Activated CD4-positive, alpha-beta T cell treated with anti-CD3 and anti-CD28 coated beads, Interleukin-10, Interleukin-2, amounts not matched to agents 100 ng/mL and 50 ng/mL, durations not matched to agents 16 hours and 8 hours (primary cell): Measurements from ENCODE around the gene GNA14.
A peak's percentile ranks its signal among the peaks of the same experiment; 100 is the strongest.
"Not testable (repeated sequence)": the region's sequence is repeated elsewhere in the genome, so short reads cannot be mapped to it uniquely, and the experiment has no call there.

ENCODE experiments used
- DNase-seq: peaks from one replicate; pipeline ENCODE4 v3.0.0-alpha.2; 2020

GNA14 gene

DNA sequence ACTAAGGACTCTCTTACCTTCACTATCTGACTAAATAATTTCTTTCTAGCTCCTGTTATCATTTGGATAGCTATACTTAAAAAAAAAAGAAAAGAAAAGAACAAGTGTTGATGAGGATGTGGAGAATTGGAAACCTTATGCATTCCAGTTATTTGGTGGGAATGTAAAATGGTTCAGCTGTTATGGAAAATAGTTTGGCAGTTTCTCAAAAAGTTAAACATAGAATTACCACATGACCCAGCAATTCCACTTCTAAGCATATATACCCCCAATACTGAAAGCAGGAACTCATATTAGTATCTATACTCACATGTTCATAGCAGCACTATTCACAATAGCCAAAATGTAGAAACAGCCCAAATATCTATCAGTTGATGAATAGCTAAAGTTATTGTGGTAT, 61.1 kb downstream of the GNA14 start:
- DNase-seq: no peak

DNA sequence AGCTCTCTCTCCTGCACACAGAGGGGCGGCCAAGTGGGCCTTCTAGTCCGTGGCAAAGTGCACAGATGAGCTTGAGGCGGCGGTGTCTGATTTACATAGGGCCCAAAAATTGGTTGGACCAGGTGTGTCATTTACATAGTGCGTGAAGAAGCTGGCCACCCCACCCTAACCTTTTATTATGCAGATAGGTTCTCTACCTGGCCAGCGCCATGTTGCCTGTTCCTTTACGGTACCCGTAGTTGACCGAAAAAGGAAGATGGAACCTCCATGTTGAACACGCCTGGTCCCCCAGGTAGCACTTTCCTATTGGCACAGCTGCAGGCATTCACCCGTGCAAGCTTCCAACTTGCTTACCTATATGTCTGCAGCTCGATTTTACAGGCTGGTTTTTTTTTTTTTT, 61.5 kb downstream of the GNA14 start:
- no peak for DNase-seq

DNA sequence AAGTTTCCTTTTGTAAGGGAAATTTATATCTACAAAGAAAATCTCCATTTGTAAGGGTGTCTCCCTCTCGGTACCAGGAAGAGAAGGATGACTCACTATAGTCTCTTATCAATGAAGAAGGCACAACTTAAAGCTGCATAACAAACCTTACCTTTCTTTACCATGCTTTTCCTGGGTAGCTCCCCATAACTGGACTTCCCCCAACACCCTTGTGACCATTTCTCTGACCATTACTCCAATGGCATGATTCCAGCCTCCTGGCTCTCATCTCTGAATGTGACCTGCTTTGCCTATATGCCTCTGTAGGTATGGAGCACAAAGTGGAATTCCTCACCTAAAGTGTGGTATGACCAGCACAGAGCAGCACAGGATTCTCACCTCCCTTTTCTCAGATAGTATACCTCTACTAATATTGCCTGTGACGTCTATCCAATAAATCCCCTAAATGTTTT, 62.8 kb downstream of the GNA14 start:
- no peak for DNase-seq

DNA sequence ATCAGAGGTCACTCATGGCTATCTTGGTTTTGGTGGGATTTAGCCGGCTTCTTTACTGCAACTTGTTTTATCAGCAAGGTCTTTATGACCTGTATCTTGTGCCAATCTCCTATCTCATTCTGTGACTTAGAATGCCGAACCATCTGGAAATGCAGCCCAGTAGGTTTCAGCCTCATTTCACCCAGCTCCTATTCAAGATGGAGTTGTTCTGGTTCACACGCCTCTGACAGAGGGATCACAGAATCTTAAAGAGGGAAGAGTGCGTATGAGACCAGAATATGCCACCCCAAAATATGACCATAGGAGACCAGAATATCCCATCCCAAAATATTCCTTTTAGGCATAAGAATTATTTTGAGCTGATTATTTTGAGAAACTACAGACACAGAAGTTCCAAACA, 63.2 kb downstream of the GNA14 start:
- DNase-seq: not testable (repeated sequence)

DNA sequence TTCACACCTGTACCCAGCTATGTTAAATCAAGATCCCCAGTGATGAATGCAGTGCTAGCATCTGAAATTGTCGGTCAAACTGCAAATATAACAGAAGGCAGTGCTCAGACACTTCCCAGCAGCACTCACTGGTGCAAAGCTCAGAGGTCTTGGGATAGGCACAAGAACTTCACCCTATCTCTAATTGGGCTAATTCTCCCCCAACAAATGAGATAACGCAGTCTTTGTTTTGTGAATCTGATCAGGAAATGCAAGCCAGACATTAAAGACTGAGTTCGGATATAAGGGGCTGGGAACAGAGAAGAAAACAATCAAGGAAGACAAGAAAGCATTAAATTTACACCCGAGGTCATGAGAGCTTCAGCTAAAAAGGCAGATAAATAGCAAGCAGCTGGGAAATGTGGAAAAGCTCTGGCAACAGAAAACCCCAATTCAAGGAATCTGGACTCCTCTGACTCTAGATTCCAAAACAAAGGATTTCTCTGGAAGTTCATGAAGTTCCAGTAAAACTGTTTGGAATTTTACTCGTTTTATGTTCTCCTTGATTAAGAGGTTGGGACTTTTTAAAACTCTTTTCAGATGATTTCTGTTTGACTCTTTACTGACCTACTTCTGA, 65.1 kb downstream of the GNA14 start:
- no peak for DNase-seq

DNA sequence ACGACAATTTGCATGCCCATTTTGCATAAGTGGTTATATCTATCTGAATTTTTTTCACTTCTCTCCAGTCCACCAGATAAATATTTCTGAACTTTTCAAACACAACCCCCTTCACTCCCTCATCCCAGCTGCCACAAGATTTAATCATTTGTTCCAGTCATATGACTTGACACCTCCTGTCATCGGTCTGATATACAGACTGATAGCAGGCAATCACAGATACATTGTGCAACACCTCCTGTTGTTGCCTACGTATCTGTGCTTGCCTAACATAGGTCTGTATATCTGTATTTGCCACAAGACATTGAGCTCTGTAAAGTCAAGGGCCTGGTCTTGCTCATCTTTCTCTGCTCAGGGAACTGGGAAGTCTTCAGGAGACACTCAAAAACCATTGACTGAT, 65.6 kb downstream of the GNA14 start:
- DNase-seq: no peak

DNA sequence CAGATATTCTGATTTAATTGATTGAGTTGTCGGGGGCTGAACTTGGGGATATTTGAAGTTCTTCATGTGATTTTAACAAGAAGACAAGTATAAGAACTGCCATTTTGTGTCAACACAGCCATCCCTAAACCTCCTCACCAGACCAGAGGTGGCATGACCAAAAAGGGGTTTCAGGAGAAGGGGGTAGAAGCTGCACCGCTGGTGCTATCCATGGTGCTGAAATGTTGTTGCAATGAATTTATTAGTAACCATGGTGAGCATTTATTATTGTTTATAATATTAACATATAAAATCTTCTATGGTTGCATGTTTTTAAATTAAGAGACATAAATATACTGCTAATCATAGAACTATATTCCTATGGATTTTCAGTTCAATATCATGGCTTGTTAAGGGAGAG, 72.3 kb downstream of the GNA14 start:
- no peak for DNase-seq

DNA sequence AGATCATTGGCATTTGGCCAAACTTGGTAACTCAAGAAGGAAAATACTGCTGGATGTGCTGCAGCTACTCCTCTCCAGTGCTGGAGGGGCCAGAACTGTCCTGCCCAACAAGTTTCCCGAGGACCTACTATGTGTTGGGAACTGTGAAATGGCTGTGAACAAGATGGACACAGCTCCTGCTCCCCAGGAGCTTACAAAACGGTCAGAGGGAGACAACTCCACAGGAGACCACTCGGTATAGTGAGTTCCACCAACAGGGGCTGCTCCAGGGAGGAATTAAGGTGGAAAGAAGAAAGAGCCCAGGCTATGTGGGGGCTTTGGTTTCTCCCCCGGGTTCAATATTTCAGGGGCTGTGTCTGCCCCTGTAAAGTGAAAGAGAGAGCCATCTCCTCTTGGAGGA, 78.8 kb downstream of the GNA14 start:
- DNase-seq: no peak

DNA sequence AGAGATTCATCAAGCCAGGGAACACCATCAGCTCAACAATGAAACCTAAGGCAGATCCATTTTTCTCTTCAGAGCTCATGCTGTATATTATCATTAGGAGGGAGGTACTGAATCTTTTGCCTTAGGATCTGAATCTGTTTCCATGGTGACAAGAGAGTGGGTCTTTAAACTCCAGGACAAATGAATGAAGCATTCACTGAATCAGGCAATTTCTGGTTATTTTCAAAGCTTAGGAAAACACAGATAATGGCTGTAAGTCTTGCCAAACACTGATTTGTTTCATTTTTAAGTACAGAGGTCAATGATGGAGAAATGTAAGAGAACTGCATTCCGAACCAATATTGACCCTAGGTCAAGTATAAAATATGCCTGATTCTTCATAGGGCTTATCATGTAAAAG, 84.9 kb downstream of the GNA14 start:
- no peak for DNase-seq

DNA sequence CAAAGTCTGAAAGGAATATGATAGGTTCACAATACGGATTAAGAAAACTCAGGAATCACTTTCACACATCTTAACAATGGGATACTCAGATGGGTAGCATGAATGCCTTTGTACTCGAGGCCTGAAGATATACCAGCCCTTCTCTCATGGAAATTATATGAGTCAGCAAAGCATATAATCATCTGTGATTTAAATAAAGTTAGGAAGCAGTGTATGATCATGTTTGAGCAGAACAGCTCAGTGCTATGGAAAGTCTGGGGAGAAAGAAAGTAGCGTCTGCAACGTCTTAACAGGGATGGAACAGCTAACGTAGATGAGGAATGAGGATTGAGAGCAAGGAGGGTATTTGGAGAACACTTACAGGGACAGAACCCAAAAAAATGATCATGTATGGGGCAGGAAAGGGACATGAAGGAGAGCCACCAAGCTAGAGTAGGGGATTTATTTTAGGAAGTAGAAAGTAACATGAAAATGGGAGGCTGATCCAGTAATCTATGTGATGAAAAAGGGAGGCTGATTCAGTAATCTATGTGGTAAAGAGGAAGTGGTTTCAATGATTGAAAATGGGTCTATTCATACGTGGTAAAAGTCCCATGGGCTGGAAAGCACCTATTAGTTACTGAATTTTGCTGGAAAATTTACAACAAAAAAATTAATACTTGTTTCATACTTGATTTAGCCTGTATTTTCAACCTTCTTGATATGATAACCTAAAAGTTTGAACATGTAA, 85.9 kb downstream of the GNA14 start:
- peak; percentile 2 for DNase-seq

DNA sequence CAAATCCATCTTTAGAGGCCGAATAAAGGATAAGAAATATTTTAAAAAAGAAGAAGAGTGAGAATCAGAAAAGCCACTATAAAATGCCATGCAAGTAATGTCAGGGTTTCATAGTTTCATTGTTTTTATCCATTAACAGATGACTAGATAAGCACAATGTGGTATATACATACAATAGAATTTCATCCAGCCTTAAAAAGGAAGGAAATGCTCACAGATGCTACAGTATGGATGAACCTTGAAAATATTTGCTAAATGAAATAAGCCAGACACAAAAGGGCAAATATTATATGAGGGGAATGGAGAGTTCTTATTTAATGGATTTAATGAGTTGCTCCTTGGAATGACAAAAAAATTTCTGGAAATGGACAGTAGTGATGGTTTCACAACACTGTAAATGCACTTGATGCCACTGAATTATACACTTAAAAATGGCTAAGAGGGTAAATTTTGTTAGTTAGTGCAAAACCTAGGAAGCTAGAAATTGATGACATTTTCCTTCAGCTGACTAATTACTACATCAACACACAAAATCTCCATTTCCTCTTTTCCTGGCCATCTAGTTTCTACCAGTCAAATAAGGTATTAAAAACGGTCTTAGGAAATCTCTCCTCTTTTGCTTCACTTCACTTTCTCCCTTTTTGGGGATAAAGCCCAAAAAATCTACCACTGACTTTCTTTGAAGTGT, 86.6 kb downstream of the GNA14 start:
- no peak for DNase-seq

DNA sequence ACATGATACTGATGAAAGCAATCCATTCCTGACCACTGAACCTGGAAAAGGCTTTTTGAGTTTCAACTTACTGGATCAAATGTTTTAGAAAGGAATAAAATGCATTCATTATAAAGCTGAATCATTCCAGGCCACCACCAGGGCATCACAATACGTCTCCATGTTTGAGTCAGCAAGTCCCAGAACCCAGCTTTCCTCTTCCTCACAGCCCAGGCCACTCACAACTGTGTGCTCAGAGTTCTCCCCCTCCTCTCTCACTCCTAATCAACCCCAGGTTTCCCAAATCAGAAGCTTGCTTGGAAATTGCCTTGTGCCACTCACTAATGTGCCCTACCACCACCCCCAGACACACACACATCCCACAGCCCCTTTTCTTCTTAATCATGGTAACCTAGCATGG, 91.7 kb downstream of the GNA14 start:
- DNase-seq: no peak

DNA sequence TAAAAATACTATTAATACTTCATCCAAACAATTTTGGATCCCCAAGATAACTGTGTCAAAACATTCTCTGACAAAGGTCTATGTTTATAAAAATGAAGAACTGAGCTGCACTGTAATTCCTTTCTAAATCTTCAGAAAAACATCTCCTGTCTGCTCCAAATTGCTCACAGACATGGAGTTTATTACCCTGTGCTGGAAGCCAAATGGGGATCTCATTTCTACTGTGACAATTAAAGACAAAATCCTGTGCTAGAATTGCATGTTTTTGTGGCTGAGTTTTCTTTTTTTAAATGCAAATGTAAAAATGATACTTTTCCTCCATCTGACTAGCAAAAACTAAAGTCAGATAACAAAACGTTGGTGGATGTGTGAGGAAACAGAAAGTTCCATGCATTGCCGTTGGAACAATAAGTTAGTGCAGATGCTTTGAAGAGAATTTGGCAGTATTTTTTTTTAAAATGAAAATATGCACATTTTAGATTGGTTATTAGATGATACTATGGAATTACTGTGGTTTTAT, 93.5 kb downstream of the GNA14 start:
- DNase-seq: no peak

DNA sequence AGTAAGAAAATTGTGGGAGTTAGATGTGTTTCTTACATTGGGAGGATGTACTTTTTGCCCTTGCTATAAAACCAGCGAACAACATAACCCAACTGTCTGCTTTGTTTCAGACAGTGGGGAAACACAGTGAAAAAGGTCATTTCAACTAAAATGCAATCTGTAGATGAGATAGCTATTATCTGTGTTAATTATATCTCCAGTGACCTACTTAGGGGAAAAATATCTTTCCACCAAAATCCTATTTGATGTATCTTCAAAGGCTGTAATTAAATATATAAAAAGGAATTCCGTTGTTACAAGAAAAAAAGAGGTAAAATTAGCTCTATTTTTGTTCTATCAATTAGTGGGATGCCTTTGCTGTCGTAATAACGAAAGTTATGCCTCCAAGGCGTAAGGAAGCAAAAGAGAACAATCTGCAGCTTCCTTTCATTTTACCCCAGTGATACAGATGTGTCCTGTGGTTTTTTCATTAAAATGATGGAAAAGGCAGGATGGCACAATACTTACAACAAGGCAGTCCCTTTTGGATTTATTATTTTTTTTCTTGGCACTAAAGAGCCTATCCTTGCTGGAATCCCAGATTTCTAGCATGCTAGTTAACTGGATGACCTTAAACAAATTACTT, 100.9 kb downstream of the GNA14 start:
- no peak for DNase-seq

DNA sequence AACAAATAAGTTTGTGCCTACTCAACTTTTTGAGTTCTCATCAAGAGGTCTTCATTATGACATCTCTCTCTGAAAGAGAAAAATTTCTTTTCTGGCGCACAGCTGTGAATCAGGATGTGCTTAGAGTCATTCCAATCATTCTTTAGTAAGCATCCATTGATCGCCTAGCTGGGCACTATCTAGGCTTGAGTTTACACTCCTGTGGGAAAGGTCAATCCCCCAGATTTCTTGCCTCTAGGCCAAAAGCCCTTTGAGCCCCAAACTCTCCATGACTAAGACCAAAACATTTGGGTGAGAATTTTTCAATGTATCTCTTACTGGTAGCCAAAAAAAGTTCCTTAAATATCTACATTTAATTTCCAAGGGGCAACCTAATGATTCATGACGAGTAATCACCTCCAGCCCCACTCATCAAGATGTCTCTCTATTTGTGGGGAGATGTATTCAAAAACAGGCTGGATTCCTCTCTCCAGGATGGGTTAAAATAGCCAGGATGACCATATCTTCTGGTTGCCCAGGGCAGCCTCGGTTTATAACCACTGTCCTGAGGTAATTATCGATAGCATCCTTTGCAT, 101.7 kb downstream of the GNA14 start:
- DNase-seq: no peak

DNA sequence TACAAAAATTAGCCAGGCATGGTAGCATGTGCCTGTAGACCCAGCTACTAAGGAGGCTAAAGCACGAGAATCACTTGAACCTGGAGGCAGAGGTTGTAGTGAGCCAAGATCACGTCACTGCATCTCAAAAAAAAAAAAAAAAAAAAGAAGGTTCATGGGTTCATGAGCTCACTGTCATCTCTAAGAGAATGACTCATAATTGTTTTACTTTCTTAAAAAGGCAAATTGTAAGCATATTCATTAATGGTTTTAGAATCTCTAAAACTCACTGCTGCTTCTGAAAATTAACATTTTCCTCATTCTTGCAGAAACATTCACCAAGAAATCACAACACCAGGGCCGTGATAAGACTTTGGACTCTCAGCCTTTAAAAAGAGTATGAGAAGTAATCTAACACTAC, 103.6 kb downstream of the GNA14 start:
- DNase-seq: no peak

DNA sequence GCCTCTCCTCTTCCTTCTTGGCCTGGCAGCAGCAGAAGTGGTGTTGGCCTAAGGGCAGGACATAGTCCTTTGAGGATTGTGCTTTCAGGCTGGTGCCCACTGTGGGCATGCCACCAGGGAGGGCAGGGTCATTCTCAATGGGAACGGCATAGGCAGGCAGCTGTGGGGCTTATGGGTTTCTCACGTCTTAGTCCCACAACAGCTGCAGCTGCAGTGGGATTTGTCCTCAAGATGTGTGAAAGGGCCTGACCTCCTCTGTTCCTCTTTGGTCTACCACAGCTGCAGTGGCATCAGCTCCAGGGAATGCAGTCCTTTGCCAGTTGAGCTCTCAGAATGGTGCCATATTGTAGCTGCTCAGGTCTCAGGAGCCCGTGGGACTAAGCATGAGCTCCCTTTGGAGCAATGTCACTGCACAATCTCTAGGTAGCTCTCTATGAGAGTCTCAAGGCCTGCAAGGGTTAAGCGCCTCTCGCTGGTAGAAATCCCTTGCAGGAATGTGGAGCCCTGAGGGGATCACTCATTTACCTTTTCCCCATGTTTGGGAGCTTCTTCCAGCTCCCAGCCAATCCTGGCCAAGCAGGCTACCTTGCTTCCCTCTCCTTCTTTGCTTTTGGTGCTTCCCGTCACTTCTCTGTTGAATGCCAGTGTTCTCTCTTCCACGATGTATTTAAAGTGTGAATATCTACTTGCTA, 104.8 kb downstream of the GNA14 start:
- no peak for DNase-seq

DNA sequence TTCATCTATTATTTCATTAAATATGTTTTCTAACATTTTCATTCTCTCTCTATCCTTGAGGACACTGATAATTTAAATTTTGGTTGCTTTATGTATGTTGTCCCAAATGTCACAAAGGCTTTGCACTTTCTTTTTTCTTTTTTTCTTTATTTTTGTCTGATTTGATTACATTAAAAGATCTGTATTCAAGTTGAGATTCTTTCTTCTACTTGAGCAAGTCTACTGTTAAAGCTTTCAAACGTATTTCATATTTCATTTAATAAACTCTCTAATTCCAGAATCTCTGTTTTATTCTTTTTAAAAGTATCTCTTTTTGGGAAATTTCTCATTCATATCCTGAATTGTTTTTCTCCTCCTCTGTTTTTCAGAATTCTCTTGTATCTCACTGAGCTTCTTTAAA, 106.5 kb downstream of the GNA14 start:
- no peak for DNase-seq

DNA sequence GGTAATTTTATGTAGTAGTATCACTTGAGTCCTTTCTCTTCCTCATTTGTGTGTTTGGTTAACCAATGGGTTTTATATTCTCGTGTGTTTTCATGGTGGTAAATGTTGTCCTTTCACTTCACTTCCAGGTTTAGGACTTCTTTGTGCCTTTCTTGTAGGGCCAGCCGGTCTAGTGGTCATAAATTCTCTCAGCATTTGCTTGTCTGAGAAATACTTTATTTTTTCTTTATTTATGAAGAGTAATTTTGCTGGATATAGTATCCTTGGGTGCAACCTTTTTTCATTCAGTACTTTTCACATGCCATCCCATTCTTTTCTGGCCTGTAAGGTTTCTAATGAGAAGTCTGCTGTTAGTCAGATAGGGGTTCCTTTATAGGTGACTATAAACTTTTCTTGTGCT, 107.1 kb downstream of the GNA14 start:
- no peak for DNase-seq

DNA sequence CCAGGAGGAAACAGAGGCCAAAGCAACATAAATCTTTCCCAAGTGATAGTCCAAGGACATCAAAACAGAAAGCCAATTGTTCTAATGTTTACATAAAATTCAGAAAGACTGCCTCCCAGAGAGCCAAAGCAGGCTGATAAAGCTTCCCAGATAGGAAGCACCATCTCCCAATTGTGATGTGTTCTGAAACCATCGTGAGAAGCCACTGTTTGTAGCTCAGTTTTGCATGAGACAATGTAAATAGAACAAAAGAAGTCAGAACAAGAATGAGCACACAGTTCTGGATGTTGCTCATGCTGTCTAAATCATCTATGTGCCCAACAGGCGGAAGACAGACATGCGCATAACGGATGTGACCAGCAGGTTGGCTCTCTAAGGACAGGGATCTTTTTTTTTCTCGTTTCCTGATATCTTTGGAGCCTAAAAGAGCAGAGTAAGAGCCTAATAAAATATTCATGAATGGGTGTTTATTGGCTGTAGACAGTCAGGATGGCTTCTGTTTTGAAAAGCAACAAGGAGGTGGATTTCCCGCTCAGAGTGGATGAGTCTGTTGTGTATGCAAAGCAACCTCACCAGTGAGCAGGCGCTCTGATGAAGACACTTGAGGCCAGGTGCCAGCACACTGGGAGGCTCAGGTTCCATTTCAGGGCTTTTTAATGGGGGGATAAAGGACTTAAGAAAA, 113.6 kb downstream of the GNA14 start:
- no peak for DNase-seq

DNA sequence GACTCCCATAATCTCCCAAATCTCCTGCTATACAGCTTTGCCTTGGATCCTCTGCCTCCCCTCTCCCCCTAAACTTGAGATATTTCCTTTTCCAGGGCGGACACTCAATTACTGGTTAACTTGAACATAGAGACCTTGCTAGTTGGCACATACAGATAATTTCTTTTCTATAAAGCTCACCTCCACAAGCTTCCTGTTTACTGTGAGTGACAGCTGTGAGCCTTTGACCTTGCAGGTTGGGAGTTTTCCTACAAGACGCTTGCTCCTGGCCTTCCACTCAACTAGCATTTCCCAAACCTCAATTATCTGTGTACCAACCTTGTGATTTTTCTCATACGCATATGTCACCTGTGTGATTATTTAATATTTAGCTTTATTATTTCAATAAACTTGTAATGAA, 114.5 kb downstream of the GNA14 start:
- DNase-seq: no peak

DNA sequence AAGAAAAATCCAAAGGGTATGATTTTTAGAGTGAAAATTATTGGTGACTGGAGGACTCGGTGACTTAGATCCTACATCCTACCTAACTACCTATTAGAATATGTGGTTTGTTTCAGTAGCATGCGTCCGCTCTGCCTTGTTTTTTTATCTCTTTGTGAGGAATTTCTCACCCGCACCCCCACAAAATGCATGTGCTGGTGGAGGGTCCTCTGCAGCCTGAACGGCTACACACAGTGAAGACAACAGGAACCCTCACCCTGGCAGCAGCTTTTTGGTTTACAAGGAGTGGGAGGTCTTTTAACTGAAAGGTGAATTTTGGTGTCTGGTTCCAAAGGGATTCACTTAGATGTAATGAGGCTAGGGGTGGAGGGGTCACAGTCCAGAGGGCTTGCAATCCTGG, 115.5 kb downstream of the GNA14 start:
- no peak for DNase-seq
